Measurements from ENCODE around the gene UACA.

UACA gene

DNA sequence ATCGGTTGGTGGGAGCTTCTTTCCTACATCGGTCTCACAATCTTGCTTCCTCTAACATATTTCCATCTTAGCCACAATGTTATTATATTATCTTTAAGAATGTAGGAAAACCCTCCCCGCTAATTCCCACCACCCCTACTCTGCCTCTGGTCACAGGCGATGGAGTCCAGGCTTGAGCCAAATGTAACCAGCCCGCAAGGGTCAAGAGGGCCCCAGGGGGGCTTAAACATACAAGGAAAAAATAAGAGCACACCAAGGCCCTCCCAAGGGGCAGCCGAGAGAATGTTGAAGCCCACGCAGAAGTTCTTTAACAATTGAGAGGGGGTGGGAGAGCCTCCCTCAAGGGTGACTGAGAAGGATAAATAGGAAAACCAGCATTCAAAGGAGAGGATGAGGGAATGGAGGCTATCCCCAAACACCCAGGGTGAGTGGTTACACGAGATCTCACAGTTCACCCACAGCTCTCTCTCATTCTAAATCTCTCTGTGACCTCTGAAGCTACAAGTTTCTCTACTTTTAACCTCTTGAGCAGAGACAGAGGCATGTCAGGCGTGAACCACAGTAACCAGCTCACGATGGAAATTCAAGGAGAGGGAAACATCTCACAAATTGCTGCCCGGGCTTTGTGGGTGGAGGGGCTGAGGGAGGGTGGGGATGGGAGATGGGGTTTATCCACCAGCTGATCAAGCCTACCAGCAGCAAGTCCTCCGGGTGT is 31.4 kb upstream of the UACA start:
- TF ChIP-seq ZNF274 (IDR thresholded peaks at IDR 0.05; ENCODE audit: low read depth, low read length) = no peak
- no peak overlapping the region for H3K4me3 ChIP-seq (ENCODE audit: low read length)

- H3K4me3 ChIP-seq (ENCODE audit: low read length) = no peak overlapping the region
- no peak for TF ChIP-seq ZNF274 (IDR thresholded peaks at IDR 0.05; ENCODE audit: low read depth, low read length)
These were observed 30.3 kb upstream of the UACA start for GRCh38 chr15:70793694-70794093.

- H3K4me3 ChIP-seq (ENCODE audit: low read length) = no peak overlapping the region
- no peak for TF ChIP-seq ZNF274 (IDR thresholded peaks at IDR 0.05; ENCODE audit: low read depth, low read length)
These were observed 28.8 kb upstream of the UACA start for GRCh38 chr15:70792171-70792573.

DNA sequence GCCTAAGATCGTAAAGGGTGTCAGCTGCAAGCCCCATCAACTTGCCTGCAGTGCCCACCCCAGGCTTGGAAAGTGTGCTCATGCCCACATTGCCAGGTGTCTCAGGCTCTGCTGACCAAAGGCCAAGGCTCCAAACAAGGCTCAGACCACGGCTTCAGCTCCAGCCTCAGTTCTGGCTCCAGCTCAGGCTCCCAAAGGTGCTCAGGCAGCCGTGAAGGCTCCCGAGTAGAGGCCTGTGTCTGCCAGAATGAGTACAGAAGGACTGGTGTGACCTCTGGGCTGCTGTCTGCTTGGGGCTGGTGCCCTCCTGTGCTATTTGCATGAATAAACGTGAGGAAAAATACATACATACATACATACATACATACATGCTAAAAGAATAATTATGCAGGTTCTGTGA is 27.9 kb upstream of the UACA start:
- H3K4me3 ChIP-seq (ENCODE audit: low read length) = no peak overlapping the region
- no peak for TF ChIP-seq ZNF274 (IDR thresholded peaks at IDR 0.05; ENCODE audit: low read depth, low read length)

DNA sequence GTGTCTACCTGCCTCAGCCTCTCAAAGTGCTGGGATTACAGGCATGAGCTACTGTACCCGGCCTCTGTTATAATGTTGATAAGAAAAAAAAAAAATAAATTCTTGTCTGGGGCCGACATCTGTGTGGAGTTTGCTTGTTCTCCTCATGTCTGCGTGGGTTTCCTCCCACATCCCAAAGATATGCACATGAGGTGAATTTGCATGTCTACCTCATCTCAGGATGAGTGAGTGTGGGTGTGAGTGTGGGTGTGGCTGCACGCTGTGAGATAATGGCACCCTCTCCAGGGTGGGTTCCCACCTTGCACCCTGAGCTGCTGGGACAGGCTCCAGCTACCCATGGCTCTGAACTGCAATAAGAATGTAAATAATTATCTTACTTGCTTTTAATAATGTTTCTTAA is 25.9 kb upstream of the UACA start:
- no peak overlapping the region for H3K4me3 ChIP-seq (ENCODE audit: low read length)
- no peak for TF ChIP-seq ZNF274 (IDR thresholded peaks at IDR 0.05; ENCODE audit: low read depth, low read length)

DNA sequence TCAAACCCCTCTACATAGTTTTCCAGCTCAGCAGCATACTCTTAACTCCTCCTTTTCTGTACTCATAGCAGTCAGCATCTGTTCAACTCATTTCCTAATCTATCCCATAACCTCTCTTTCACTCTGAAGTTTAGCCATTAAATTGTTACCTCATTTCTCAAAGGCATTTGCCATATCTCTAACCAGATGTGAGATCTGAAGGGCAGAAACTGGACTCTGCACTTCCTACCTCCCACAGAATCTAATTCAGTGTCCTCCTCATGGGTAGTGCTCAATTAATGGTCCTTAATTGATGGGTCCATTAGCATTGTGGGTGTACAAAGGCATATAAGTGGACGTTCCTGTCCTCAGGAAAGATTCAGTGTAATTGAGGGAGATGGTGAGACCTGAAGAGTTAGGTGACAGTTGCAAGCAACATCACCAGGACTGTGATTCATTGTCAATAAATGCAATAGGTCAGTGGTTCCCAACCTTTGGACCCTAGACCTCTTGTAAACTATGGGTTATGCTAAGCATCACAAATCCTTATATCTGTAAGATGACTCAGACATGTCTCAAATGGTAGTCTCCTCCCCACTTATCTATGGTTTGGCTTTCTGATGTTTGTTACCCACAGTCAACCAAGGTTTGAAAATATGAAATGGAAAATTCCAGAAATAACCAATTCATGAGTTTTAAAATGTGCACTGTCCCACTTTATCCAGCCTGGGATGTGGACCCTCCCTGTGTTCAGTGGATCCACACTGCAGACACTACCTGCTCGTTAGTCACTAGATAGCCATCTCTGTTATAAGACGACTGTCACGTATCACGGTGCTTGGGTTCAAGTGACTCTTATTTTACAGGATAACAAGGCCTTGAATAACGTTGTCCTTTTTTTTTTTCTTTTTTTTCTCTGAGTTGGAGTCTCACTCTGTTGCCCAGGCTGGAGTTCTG is 25.0 kb upstream of the UACA start:
- H3K4me3 ChIP-seq (ENCODE audit: low read length) = no peak overlapping the region
- no peak for TF ChIP-seq ZNF274 (IDR thresholded peaks at IDR 0.05; ENCODE audit: low read depth, low read length)

- no peak for TF ChIP-seq ZNF274 (IDR thresholded peaks at IDR 0.05; ENCODE audit: low read depth, low read length)
- no peak overlapping the region for H3K4me3 ChIP-seq (ENCODE audit: low read length)
These were observed 23.6 kb upstream of the UACA start for GRCh38 chr15:70786996-70787395.

DNA sequence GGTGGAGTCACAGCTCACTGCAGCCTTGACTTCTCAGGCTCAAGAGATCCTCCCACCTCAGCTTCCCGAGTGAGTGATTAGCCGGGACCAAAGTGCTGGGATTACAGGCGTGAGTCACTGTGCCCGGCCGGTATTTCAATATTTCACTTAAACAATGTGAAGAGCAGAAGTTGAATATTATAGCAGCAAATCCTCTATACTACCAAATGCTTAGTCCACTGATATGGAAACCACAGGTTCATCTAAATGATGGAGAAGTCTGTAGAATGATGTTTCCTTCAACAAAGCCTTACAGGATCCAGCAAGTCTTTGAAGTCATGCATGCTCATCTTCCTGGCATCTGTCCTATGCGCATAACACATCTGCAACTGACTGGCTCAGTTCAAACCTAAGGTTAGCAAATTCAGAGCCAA is 20.3 kb upstream of the UACA start:
- H3K4me3 ChIP-seq (ENCODE audit: low read length) = no peak overlapping the region
- no peak for TF ChIP-seq ZNF274 (IDR thresholded peaks at IDR 0.05; ENCODE audit: low read depth, low read length)

DNA sequence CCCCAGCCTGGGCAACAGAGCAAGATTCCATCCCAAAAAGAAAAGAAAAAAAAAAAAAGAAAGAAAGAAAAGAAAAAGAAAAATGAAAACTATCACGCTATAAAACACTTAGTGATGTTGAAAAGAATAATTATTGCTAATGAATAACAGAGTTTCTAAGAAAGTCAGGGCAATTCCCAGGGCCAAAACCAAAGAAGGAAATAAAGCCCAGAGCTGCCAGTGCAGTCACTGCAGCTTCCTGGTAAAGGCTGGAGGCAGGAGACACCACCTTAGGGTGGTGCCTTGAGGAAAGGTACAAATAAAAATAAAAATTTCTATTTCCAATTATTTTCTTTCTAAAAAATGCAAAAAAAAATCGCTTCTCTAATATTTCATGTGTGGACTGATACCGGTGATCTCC is 19.7 kb upstream of the UACA start:
- no peak for TF ChIP-seq ZNF274 (IDR thresholded peaks at IDR 0.05; ENCODE audit: low read depth, low read length)
- H3K4me3 ChIP-seq (ENCODE audit: low read length) = no peak overlapping the region

- no peak overlapping the region for H3K4me3 ChIP-seq (ENCODE audit: low read length)
- no peak for TF ChIP-seq ZNF274 (IDR thresholded peaks at IDR 0.05; ENCODE audit: low read depth, low read length)
These were observed 17.9 kb upstream of the UACA start for GRCh38 chr15:70781236-70781635.

- no peak overlapping the region for H3K4me3 ChIP-seq (ENCODE audit: low read length)
- TF ChIP-seq ZNF274 (IDR thresholded peaks at IDR 0.05; ENCODE audit: low read depth, low read length) = no peak
These were observed 15.1 kb upstream of the UACA start for GRCh38 chr15:70778258-70779076.

DNA sequence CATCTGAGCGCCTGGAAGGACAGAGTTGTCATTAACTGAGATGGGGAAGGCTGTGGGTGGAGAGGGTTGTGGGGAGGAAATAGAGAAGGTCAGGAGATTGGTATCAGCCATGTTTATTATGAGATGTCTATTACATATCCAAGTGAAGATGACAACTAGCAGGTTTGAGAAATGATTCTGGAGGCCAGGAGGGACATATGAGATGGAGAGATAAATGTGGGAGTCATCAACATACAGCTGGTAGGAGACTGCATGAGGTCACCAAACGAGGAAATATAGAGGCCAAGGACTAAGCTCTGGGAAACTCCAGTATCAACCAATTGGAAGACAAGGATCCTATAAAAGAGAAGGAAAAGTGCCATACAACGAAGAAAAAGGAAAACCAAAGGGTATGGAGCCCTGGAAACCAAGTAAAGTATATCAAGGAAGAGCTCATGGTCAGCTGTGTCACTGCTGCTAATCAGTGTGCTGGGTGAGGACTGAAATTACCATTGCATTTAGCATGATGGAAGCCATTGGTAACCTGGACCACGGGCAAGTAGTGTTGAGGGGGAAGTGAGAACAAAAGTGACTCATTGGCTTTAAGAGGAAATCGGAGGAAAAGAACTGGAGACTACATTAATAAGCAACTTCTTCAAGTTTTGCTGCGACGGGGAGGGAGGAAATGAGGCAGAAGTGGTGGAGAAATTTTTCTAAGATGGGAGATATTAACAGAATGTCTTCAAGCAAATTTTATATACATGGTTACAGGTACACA is 14.0 kb upstream of the UACA start:
- no peak overlapping the region for H3K4me3 ChIP-seq (ENCODE audit: low read length)
- no peak for TF ChIP-seq ZNF274 (IDR thresholded peaks at IDR 0.05; ENCODE audit: low read depth, low read length)

GRCh38 chr15:70775160-70775559 is 11.8 kb upstream of the UACA start:
- no peak overlapping the region for H3K4me3 ChIP-seq (ENCODE audit: low read length)
- no peak for TF ChIP-seq ZNF274 (IDR thresholded peaks at IDR 0.05; ENCODE audit: low read depth, low read length)

DNA sequence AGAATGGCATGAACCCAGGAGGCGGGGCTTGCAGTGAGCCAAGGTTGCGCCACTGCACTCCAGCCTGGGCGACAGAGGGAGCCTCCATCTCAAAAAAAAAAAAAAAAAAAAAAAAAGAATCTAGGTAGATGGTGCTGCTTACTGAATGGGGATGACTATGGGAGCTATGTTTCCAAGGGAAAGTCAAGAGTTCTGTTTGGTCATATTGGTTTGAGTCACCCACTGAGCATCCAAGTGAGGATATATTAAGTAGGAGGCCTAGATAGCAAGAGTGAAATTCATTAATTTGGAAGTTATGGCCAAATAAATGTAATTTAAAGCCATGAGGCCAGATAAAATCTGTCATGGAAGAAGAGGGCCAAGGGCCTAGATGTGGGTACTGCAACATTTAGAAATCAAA is 9.0 kb upstream of the UACA start:
- H3K4me3 ChIP-seq (ENCODE audit: low read length) = no peak overlapping the region
- no peak for TF ChIP-seq ZNF274 (IDR thresholded peaks at IDR 0.05; ENCODE audit: low read depth, low read length)

Data from GM08714 (cell line).